Middle frontal gyrus (tissue), 1 donor: ENCODE data around the gene ACTA2.

Experiments used
- DNase-seq: peaks from one replicate; pipeline ENCODE4 v3.0.0-alpha.2; 2015; ENCODE audit warnings: low spot score; ENCODE audit errors: extremely low spot score

The ACTA2 gene

GRCh38 chr10:88981435-88981834 lies 28.9 kb upstream of the ACTA2 start:
- no peak for DNase-seq

GRCh38 chr10:88980800-88981199 lies 28.2 kb upstream of the ACTA2 start:
- no peak for DNase-seq

DNA sequence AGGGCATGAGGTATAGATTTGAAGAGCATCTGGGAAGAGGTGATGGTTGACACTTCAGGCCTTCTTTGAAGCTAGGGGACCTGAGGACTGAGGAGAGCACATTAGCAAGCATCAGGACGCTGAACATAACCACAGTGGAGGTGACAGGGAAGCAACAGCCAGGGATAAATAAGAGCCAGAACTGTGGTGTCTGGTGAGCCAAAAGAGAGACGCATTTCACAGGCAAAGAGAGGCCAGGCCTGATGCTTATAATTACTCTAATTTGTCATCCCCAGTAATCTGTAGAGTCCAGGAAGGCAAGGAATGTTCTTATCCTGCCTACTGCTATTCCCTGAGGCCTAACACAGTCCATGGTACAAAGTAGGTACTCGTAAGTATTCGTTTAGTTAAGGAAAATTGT lies 27.7 kb upstream of the ACTA2 start:
- DNase-seq: no peak

GRCh38 chr10:88979603-88980002 lies 27.0 kb upstream of the ACTA2 start:
- no peak for DNase-seq

GRCh38 chr10:88979153-88979562 lies 26.6 kb upstream of the ACTA2 start:
- no peak for DNase-seq

GRCh38 chr10:88978463-88978862 lies 25.9 kb upstream of the ACTA2 start:
- no peak for DNase-seq

- DNase-seq: no peak
Observed at GRCh38 chr10:88975377-88975720, 22.8 kb upstream of the ACTA2 start.

DNA sequence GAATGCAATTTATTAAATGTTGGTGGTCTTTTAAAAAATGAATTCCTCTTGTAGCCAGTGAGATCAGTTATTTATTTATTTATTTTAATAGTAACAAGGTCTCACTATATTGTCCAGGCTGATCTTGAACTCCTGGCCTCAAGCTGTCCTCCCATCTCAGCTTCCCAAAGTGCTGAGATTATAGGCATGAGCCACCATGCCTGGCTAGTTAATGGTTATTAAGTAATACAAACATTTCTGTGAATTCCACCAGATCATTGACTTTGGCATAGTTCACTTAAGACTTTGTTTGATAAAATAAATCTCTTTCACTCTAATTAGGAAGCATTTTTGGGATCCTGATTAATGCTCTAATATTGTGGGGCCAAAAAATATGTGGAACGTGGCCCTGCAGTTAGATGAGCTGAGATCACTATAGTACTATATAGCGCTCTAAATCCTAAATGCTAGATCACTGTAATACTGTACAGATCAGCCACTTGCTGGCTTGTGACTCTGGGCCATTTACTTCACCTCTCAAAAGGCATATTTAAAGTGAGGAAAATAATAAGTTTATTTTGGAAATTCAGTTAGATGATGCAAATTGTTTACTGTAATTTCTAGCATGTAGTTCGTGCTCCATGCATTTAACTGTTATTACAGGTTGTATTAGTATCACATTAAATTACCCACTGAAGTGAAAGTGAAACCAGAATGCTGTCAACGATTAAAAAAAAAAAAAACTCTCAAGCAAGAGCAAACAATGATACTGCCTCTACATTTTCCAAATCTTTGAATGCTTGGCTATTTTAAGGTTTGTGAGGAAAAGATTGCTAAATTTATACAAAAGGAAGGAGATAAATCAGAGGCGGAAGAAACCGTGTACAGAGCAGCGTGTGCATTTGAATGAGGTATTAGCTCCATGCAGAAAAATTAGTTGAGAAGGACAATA lies 22.1 kb upstream of the ACTA2 start:
- DNase-seq: no peak

DNA sequence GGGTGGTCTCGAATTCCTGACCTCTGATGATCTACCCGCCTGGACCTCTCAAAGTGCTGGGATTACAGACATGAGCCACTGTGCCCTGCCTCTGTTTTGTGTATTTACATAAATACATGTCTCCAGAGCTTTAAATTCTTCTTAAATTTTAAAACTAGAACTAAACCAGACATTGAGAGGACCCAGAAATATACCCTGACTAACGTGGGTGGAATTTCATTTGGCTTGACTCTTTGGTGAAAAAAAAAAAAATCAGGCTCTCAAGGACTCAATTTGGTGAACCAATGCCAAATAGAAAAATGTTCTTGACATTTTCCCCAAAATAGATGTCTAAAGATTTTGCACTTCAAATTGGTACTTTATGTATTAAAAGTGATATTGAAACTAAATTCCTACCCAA lies 21.4 kb upstream of the ACTA2 start:
- DNase-seq: no peak

DNA sequence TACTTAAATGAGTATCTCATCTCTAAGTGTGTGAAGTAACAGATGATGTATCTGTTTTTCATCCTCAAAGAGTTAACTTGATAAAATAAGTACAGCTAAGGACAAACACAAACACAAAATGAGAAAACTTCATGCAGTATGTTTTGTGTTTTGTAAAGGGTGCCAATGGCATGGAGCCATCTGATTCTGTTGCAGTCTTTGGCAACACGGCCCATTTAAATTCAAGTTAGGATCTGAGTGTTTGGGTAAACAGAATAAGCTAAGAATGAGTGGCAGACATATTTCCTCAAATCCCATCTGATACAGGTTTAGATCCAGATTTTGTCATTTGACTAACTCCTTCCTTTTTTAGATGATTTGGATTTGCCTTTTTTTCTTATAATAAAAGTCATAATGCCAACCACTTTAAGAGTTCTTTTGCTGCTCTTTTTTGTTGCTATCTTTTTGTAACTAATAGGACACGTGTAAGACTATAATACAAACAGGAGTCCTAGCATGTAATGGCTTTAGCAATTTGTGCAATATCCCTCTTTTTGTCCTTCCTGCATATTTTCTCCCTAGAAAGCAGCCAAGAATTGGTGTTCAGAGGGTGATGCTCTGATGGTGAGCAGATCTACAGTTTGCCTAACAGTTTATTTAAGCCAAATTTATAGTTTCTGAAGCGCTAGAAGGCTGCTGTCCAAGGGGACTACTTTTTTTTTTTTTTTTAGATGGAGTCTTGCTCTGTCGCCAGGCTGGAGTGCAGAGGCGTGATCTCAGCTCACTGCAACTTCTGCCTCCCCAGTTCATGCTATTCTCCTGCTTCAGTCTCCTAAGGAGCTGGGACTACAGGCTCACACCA lies 18.9 kb upstream of the ACTA2 start:
- DNase-seq: no peak

GRCh38 chr10:88968391-88968790 lies 15.8 kb upstream of the ACTA2 start:
- DNase-seq: no peak

DNA sequence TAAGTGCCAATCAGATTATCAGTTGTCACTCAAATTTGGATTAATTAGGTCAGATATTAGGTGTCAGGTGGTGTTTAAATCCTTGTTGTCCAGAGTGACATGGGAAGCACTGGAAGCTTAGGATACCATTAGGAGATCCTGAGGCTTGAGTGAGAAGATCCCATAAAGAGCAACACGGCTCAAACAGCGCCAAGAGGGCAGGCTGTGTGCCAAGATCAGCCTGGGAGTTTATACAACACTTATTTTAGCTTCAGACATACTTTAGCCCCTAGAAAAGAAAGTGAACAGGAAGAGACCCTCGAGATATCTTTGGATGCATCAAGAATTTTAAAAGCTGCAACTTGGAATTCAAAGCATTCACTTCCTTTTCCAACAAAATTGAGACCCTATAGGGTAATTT lies 14.2 kb upstream of the ACTA2 start:
- DNase-seq: no peak

- no peak for DNase-seq
Observed at GRCh38 chr10:88964869-88965415, 12.4 kb upstream of the ACTA2 start.

DNA sequence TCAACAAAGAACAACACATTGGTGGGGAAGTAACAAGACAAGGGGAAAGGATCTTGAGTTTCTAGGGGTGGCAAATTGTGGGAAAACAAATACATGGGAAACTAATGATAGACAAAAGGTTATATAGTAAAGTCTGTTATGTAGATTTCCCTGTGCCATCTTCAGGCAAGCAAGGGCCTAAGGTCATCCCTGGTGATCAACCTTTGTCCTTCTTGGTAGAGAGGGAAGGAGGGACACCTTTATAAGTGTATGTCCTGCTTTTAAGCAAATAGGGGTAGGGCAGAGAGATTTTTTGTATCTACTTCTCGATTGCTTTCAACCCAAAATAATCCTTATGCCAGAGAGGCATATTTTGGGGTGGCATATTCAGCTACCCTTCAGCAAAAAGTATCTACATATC lies 11.8 kb upstream of the ACTA2 start:
- DNase-seq: no peak

GRCh38 chr10:88963318-88963717 lies 10.7 kb upstream of the ACTA2 start:
- no peak for DNase-seq

GRCh38 chr10:88962336-88962735 lies 9.8 kb upstream of the ACTA2 start:
- no peak for DNase-seq

DNA sequence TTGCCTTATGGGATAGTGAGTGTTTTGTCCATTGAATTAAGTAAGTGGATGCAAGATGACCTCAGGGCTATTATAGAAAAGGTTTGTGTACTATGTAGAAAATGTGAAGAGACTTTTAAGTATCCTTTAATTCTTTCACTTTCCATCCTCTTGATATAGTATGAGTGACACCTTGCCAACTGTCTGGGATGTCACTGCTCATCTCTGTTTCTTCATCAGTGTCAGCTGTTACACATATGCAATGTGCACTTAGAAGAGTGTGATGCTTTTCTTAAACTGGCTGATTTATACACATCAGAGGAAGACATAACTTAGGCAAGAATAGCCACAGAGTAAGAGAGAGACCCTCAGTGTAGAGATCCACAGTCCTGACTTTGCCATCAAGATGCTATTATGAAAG lies 8.7 kb upstream of the ACTA2 start:
- no peak for DNase-seq

- no peak for DNase-seq
Observed at GRCh38 chr10:88960802-88961201, 8.2 kb upstream of the ACTA2 start.

DNA sequence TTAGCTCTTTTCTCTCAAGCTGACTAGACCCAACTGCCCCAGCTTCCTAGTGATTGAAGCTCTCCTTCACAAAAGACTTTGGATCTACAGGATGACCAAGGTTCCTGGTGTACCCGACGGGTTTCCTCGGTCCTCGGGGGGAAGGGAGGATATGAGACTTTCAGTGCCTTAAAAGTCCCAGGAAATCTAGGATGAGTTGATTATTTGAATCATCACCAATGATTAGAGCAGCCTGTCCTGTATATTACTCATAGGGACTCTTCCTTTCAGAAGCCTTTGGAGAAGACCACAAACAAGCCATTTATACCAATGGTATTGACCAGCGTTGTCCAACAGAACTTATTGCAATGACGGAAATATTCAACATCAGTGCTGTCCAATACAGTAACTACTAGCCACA lies 6.1 kb upstream of the ACTA2 start:
- DNase-seq: no peak

GRCh38 chr10:88957381-88957780 lies 4.8 kb upstream of the ACTA2 start:
- no peak for DNase-seq

- DNase-seq: no peak
Observed at GRCh38 chr10:88954458-88955083, 2.0 kb upstream of the ACTA2 start.

DNA sequence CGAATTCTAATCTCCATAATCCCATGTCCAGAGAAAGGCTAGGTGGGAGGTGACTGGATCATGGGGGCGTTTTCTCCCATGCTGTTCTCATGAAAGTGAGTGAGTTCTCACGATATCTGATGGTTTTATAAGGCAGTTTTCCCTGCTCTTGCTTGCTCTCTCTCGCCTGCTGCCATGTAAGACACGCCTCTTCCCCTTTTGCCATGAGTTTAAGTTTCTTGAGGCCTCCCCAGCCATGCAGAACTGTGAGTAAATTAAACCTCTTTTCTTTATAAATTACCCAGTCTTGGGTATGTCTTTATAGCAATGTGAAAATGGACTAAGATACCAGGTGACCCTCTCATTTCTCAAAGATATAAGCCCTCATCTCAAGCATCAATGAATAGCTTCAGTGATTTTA lies 1.1 kb upstream of the ACTA2 start:
- DNase-seq: no peak
